Measurements from ENCODE around the gene RFPL3. TPM values are rescaled to one million over a fixed set of nuclear protein-coding genes. Genes with fewer than 3 reads are reported as not detected.
"Not testable (repeated sequence)": the region's sequence is repeated elsewhere in the genome, so short reads cannot be mapped to it uniquely, and the experiment has no call there.

The RFPL3 gene
- total and polyA plus RNA-seq, 5 donors from 2014 or later: not detected

- peaks cover 0 to 4% (median 1%) of the 10 kb centered on the region in 7 donors for H3K9me3 Mint-ChIP-seq
- peaks cover 4% of the 10 kb centered on the region for H3K27me3 ChIP-seq (ENCODE audit: control insufficient read depth, insufficient read depth, low read length)
- H3K27me3 Mint-ChIP-seq: peaks cover 26% of the 10 kb centered on the region
- no peaks in the 10 kb centered on the region for H3K36me3 Mint-ChIP-seq
- no peak overlapping the region for H3K27ac ChIP-seq (ENCODE audit: insufficient read depth, low read length, poor library complexity, severe bottlenecking)
- no peak for ATAC-seq (ENCODE audit: low read depth in 2 of 2)
- no peaks in the 10 kb centered on the region for H3K4me1 Mint-ChIP-seq
- no peaks in the 10 kb centered on the region for H3K36me3 ChIP-seq (ENCODE audit: control insufficient read depth, insufficient read depth, low read length)
- H3K4me1 ChIP-seq (ENCODE audit: control insufficient read depth, insufficient read depth, low read length, poor library complexity, severe bottlenecking): no peaks in the 10 kb centered on the region
- H3K9me3 ChIP-seq (ENCODE audit: control insufficient read depth in 2 of 2, low read length in 2 of 2): no peaks in the 10 kb centered on the region
- no peak for DNase-seq
- H3K4me3 ChIP-seq (ENCODE audit: low read depth, low read length): no peak overlapping the region
- no peak overlapping the region for H3K4me3 Mint-ChIP-seq
- H3K27ac Mint-ChIP-seq: no peak overlapping the region
These were observed 9.5 kb upstream of the RFPL3 start for GRCh38 chr22:32348031-32348611.

GRCh38 chr22:32351875-32352274, 5.8 kb upstream of the RFPL3 start:
- H3K27me3 ChIP-seq (ENCODE audit: control insufficient read depth, insufficient read depth, low read length); H3K27me3 Mint-ChIP-seq; DNase-seq; H3K36me3 ChIP-seq (ENCODE audit: control insufficient read depth, insufficient read depth, low read length); H3K36me3 Mint-ChIP-seq; ATAC-seq (ENCODE audit: low read depth in 2 of 2); H3K9me3 Mint-ChIP-seq; H3K27ac ChIP-seq (ENCODE audit: insufficient read depth, low read length, poor library complexity, severe bottlenecking); H3K4me3 ChIP-seq (ENCODE audit: low read depth, low read length); H3K27ac Mint-ChIP-seq; H3K4me1 ChIP-seq (ENCODE audit: control insufficient read depth, insufficient read depth, low read length, poor library complexity, severe bottlenecking); H3K4me1 Mint-ChIP-seq; H3K4me3 Mint-ChIP-seq; H3K9me3 ChIP-seq (ENCODE audit: control insufficient read depth in 2 of 2, low read length in 2 of 2): not testable (repeated sequence)

- ATAC-seq (ENCODE audit: low read depth in 2 of 2): no peak
- Mint-ChIP-seq H3K27ac (no peak overlapping the region), H3K36me3 (no peaks in the 10 kb centered on the region), H3K9me3 (peaks cover 0 to 4% (median 2%) of the 10 kb centered on the region in 7 donors), H3K4me3 (no peak overlapping the region), H3K27me3 (peaks cover 5% of the 10 kb centered on the region), H3K4me1 (no peaks in the 10 kb centered on the region)
- Histone ChIP-seq H3K9me3 (ENCODE audit: control insufficient read depth in 2 of 2, low read length in 2 of 2) (no peaks in the 10 kb centered on the region), H3K36me3 (ENCODE audit: control insufficient read depth, insufficient read depth, low read length) (no peaks in the 10 kb centered on the region), H3K27ac (ENCODE audit: insufficient read depth, low read length, poor library complexity, severe bottlenecking) (no peak overlapping the region), H3K4me3 (ENCODE audit: low read depth, low read length) (no peak overlapping the region), H3K27me3 (ENCODE audit: control insufficient read depth, insufficient read depth, low read length) (no peaks in the 10 kb centered on the region), H3K4me1 (ENCODE audit: control insufficient read depth, insufficient read depth, low read length, poor library complexity, severe bottlenecking) (no peaks in the 10 kb centered on the region)
- DNase-seq: no peak
These were observed 5.0 kb upstream of the RFPL3 start for GRCh38 chr22:32352681-32353080.

- no peaks in the 10 kb centered on the region for H3K4me1 ChIP-seq (ENCODE audit: control insufficient read depth, insufficient read depth, low read length, poor library complexity, severe bottlenecking)
- Mint-ChIP-seq H3K36me3 (no peaks in the 10 kb centered on the region), H3K27ac (no peak overlapping the region), H3K27me3 (peaks cover 5% of the 10 kb centered on the region), H3K9me3 (peaks cover 0 to 4% (median 2%) of the 10 kb centered on the region in 7 donors), H3K4me3 (no peak overlapping the region), H3K4me1 (no peaks in the 10 kb centered on the region)
- no peaks in the 10 kb centered on the region for H3K27me3 ChIP-seq (ENCODE audit: control insufficient read depth, insufficient read depth, low read length)
- no peak for ATAC-seq (ENCODE audit: low read depth in 2 of 2)
- H3K4me3 ChIP-seq (ENCODE audit: low read depth, low read length): no peak overlapping the region
- H3K36me3 ChIP-seq (ENCODE audit: control insufficient read depth, insufficient read depth, low read length): no peaks in the 10 kb centered on the region
- no peak for DNase-seq
- H3K27ac ChIP-seq (ENCODE audit: insufficient read depth, low read length, poor library complexity, severe bottlenecking): no peak overlapping the region
- H3K9me3 ChIP-seq (ENCODE audit: control insufficient read depth in 2 of 2, low read length in 2 of 2): no peaks in the 10 kb centered on the region
These were observed 4.4 kb upstream of the RFPL3 start for GRCh38 chr22:32353292-32353691.

- H3K9me3 ChIP-seq (ENCODE audit: control insufficient read depth in 2 of 2, low read length in 2 of 2): no peaks in the 10 kb centered on the region
- no peaks in the 10 kb centered on the region for H3K36me3 Mint-ChIP-seq
- no peak overlapping the region for H3K27ac ChIP-seq (ENCODE audit: insufficient read depth, low read length, poor library complexity, severe bottlenecking)
- no peak overlapping the region for H3K4me3 ChIP-seq (ENCODE audit: low read depth, low read length)
- no peaks in the 10 kb centered on the region for H3K4me1 ChIP-seq (ENCODE audit: control insufficient read depth, insufficient read depth, low read length, poor library complexity, severe bottlenecking)
- H3K27me3 Mint-ChIP-seq: peaks cover 5% of the 10 kb centered on the region
- H3K27ac Mint-ChIP-seq: no peak overlapping the region
- H3K9me3 Mint-ChIP-seq: peaks cover 0 to 4% (median 2%) of the 10 kb centered on the region in 7 donors
- H3K4me3 Mint-ChIP-seq: no peak overlapping the region
- H3K27me3 ChIP-seq (ENCODE audit: control insufficient read depth, insufficient read depth, low read length): no peaks in the 10 kb centered on the region
- no peaks in the 10 kb centered on the region for H3K36me3 ChIP-seq (ENCODE audit: control insufficient read depth, insufficient read depth, low read length)
- ATAC-seq (ENCODE audit: low read depth in 2 of 2) (no peak), DNase-seq (no peak)
- no peaks in the 10 kb centered on the region for H3K4me1 Mint-ChIP-seq
These were observed 3.8 kb upstream of the RFPL3 start for GRCh38 chr22:32353840-32354239.

GRCh38 chr22:32354360-32355351, 3.0 kb upstream of the RFPL3 start:
- no peak for DNase-seq
- peak overlapping the region in 1 of 3 donors; percentile 67 for H3K27ac Mint-ChIP-seq
- Histone ChIP-seq H3K4me3 (ENCODE audit: low read depth, low read length) (no peak overlapping the region), H3K36me3 (ENCODE audit: control insufficient read depth, insufficient read depth, low read length) (no peaks in the 10 kb centered on the region), H3K9me3 (ENCODE audit: control insufficient read depth in 2 of 2, low read length in 2 of 2) (no peaks in the 10 kb centered on the region), H3K27me3 (ENCODE audit: control insufficient read depth, insufficient read depth, low read length) (no peaks in the 10 kb centered on the region), H3K4me1 (ENCODE audit: control insufficient read depth, insufficient read depth, low read length, poor library complexity, severe bottlenecking) (no peaks in the 10 kb centered on the region), H3K27ac (ENCODE audit: insufficient read depth, low read length, poor library complexity, severe bottlenecking) (no peak overlapping the region)
- H3K4me1 Mint-ChIP-seq: no peaks in the 10 kb centered on the region
- peaks cover 5% of the 10 kb centered on the region for H3K27me3 Mint-ChIP-seq
- ATAC-seq (ENCODE audit: low read depth in 2 of 2): no peak
- H3K36me3 Mint-ChIP-seq: no peaks in the 10 kb centered on the region
- H3K9me3 Mint-ChIP-seq: peaks cover 0 to 4% (median 2%) of the 10 kb centered on the region in 7 donors
- no peak overlapping the region for H3K4me3 Mint-ChIP-seq

- Histone ChIP-seq H3K9me3 (ENCODE audit: control insufficient read depth in 2 of 2, low read length in 2 of 2) (no peaks in the 10 kb centered on the region), H3K36me3 (ENCODE audit: control insufficient read depth, insufficient read depth, low read length) (no peaks in the 10 kb centered on the region), H3K4me1 (ENCODE audit: control insufficient read depth, insufficient read depth, low read length, poor library complexity, severe bottlenecking) (no peaks in the 10 kb centered on the region), H3K27me3 (ENCODE audit: control insufficient read depth, insufficient read depth, low read length) (no peaks in the 10 kb centered on the region), H3K27ac (ENCODE audit: insufficient read depth, low read length, poor library complexity, severe bottlenecking) (no peak overlapping the region), H3K4me3 (ENCODE audit: low read depth, low read length) (no peak overlapping the region)
- Mint-ChIP-seq H3K36me3 (no peaks in the 10 kb centered on the region), H3K27ac (no peak overlapping the region), H3K4me1 (no peaks in the 10 kb centered on the region), H3K9me3 (peaks cover 0 to 4% (median 2%) of the 10 kb centered on the region in 7 donors), H3K27me3 (peaks cover 5% of the 10 kb centered on the region), H3K4me3 (no peak overlapping the region)
- ATAC-seq (ENCODE audit: low read depth in 2 of 2) (no peak), DNase-seq (peak in 1 of 3 donors; percentile 6)
These were observed 1.9 kb upstream of the RFPL3 start for GRCh38 chr22:32355760-32356159.

Data from CD4-positive, CD25-positive, alpha-beta regulatory T cell (primary cell).